HG03108 (cell line): ENCODE measurements around the gene MRPS27.

Experiments
- ATAC-seq: cut with Tn5 transposase; IDR thresholded peaks from one replicate; pipeline ENCODE4 v1.9.1; 2021; ENCODE audit warnings: moderate library complexity; ENCODE audit not compliant: unreplicated experiment

Gene MRPS27

DNA sequence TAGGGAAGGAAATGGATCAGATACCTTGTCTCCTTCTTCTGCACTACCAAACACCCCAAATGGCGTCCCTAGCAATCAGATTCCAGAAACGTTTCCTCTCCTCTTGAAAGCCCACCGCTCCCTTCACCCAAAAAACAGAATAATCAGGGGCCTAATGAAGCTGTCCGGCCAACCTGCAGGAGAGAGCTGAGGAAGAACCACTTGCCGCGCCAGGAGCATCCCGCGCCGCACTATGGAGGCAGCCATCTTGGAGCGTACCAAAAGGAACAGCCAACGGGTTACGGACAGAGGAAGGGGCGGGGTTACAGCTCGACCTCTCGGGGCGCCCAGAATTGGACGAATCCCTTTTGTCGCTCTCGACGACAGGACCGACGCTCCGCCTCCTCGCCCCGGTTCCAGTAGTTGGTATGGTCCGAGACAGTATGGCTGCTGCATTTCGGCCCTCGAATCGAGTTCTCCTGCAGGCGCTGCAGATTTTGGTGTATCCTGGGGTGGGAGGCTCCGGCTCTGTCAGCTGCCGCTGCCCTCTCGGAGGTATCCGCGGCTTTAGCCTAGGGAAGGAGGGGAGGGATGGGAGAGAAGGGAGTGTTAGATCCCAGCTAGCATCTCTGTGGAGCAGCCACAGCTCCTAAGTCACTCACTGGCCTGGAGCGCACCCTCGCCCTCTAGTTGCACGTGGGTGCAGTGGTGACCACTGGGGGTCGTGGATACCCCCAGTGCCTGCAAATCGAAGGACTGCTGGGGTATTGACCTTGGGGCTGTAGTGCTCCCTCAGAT, at the start of gene MRPS27, which contains the start of gene PTCD2:
MRPS27 (minus strand) TSS at position 265 of the 777 bp plus-strand sequence; CDS start at position 246, 19 bp downstream.
PTCD2 (plus strand) TSS at position 398 of the 777 bp plus-strand sequence; CDS start at position 408, 10 bp downstream.
- ATAC-seq = peak; percentile 99

DNA sequence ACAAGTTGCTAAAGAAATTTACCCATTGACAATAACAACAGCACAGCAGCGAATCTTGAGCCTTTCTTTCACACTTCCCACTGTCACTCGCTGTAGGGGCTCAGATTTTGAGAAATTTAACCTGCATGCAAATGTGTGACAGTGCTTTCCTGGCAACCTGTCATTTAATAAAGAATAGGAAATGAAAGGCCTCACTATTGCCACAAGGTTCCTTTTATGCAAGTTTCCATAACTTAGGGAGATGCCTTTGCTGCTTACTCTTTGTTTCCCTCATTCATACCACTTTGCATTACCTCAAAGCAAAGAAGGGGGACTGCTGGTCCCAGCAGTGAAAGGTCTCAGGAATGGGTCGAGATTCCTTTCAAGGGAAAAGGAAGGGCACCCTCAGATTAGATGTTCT, 49.7 kb upstream of the MRPS27 start:
- no peak for ATAC-seq

GRCh38 chr5:72369301-72369700, 49.3 kb upstream of the MRPS27 start:
- no peak for ATAC-seq

DNA sequence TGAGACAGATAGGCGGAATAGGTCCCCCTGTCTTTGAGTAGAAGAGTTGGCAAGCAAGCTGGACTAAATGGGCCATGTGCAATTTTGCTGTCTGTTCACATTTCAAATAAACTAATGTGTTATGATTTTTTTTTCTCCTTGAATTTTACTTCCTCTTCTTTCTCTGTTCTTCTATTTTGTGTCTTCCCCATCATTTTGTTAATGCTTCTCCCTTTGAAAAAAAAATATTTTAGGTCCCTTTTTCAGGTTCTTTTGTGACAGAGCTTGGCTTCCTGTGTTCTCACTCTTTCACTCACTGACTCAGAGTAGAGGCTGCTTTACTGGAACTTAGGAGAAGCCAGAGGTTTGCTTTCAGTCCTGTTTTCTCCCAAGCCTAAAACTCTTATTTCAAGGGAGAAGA, 48.2 kb upstream of the MRPS27 start:
- ATAC-seq = no peak

DNA sequence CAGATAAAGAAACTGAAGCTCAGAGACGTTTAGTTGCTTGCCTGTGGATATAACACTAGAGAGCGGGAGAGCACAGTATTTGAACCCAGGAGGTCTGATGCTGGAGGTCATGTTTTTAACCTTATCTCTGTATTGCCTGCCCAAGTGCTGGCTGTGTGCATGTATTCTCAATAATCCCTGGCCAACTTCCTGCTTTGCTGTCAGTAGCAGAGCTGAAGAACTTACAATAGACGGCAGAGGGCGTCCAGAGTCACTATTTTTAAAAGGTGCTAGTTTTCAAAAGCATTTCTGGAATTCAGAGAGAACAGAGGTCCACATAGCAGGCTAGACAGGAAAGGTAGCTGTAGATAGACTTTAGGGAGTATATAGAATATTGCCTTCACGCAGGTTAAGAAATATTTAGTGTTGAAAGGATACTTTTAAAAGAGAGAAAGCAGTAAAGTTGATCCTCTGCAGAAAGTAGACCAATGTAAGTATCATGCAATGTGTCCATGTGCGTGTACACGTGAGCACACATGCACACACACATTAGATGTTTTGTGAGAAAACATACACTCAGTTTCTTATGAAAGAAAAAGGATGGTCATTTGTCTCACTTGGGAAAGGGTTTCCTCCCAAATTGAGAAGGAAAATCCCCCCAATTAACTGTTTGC, 46.4 kb upstream of the MRPS27 start:
- ATAC-seq = no peak

- ATAC-seq = no peak
Observed at GRCh38 chr5:72364951-72365350, 44.9 kb upstream of the MRPS27 start.

GRCh38 chr5:72364171-72364570, 44.1 kb upstream of the MRPS27 start:
- no peak for ATAC-seq

GRCh38 chr5:72363166-72363802, 43.2 kb upstream of the MRPS27 start:
- no peak for ATAC-seq

DNA sequence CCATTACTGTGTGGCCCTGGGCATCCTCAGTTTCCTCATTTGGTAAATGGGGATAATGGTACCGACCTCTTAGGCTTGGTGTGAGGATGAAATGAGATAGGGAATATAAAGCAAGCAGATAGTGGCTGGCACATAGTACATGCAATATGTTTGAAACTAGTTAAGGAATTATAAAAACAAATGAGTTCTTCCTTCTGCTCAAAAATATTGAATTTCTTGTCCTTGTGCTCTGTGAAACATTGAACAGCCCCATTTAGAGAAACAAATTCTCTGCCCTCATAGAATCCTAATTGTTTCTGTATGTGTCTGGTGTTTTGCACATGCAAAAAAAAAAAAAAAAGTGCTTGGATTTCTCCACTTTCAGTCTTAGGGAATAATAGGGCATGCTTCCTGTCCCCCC, 39.8 kb upstream of the MRPS27 start:
- ATAC-seq = no peak

GRCh38 chr5:72358925-72359324, 38.9 kb upstream of the MRPS27 start:
- no peak for ATAC-seq

DNA sequence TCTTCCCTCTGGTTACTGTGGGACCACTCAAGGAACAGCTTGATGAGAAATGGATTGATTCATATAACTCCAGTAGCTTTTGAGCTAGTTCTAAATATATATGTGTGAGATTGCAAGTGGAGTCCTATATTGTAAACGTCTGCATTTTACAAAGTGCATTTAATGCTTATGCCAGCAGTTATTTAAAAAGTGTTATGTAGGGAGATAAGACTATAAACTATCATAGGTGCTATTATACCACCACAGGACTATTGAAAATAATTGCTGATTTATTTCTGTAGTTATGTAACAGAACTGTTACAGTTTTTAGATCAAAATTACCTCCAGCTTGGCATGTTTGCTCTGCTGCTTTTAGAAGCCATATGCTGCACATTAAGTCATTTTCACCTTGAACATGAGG, 36.3 kb upstream of the MRPS27 start:
- no peak for ATAC-seq

- no peak for ATAC-seq
Observed at GRCh38 chr5:72355706-72356299, 35.8 kb upstream of the MRPS27 start.

DNA sequence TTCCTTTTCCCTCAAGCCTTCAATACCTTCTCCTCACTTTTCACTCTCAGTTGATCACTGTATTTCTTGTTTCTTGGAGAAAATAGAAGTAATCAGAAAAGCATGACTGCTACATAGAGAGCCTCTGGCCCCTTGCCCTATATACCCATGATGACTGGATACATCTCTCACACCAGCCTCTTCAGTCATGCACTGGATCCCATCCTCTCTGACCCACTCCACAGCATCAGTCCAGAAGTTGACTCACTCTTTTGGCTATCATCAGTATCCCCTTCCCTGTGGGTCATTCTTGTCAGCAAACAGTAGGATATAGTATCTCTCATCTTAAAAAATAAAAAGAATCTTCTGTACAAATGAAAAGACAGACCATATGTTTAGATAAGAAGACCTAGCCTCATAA, 33.0 kb upstream of the MRPS27 start:
- ATAC-seq = no peak

DNA sequence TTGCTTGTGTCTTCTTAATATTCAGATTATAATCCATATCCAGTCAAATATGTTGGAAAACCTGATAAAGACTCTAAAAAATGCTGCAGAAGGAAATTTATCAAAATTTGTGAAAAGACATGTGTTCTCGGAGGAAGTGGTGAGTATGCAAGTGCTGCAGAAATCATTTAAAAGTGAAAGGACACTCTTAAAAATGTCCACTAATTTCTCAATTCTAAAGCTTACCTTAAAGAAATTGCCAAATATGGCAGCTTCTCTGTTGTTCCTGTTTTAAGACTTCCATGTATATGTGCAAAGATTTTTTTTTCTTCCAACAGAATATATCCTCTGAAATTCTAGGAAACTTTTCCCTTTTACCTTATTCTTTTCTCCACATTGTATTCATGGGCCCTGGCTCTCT, 32.6 kb upstream of the MRPS27 start:
- no peak for ATAC-seq

DNA sequence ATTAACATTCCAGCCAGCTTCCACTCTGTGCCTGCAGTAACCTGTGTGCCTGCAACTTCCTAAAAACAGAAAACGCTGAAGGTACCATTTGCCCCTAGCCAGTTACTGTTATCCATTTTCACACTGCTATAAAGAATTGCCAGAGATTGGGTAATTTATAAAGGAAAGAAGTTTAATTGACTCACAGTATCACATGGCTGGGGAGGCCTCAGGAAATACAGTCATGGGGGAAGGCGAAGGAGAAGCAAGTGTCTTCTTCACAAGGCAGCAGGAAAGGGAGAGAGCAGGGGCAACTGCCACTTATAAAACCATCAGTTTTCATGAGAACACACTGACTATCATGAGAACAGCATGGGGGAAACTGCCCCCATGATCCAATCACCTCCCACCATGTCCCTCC, 31.3 kb upstream of the MRPS27 start:
- no peak for ATAC-seq

DNA sequence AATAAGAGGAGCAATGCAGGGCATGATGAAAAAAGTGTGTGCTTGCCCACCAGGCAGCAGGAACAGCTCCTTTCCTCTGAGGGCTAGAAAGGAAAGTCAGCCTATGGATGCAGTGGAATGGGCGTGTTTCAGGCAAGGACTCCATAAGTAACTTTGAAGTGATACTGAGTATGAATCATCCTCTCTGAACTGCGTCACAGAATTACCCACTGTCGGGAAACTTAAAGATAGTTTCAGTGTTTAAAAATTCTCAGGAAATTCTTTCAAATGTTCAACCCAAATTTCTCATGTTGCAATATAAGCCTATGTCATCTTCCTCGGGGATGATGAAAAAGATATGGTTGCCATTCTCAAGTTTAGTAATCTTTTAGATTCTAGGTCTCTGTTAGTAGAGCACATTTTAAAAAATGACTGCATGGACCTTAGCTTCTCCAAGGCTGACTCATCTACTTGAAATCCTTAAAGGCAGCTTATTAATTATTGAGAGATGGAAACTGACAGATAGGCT, 27.8 kb upstream of the MRPS27 start:
- ATAC-seq = no peak

DNA sequence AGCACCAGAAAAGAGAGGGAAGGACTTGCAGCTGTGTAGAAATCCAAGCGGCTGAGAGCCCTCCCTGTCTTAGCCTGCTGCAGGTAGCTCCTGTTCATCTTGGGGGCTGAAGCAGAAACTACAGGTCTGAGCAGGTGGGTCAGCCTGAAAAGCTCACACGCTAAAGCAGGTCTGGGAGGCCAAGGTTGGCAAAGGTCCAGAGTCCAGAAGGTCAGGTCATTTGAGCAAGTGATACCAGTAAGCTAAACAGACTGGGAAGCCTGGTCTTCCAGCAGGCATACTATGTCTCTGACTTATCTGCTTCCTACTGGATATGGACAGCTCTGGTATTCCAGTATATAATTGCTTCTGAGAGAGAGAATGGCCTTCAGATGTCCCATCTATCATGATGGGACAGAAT, 26.4 kb upstream of the MRPS27 start:
- no peak for ATAC-seq

DNA sequence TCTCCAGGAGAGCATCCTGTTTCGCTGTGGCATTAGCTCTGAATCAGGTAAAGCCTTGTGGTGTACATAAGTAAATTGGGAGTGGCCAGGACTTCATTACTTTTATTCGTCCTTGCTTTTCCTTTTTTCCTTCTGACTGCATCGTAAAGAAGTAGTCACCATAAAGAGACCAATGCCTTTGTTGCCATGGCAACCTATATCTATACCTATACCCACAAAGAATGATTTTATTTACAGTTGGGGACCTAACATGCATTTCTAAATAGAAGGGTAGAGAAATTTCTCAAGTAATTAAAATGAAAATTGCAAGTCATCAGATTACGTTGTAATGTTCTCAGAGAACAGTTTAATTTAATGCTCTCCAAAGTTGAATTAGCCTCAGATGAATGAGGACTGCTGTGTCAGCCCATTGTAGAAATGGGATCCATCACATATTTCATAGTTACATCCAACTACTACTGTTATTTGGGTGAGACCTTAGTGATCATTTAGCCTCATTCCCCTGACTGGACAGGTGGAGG, 18.7 kb upstream of the MRPS27 start:
- ATAC-seq = no peak

DNA sequence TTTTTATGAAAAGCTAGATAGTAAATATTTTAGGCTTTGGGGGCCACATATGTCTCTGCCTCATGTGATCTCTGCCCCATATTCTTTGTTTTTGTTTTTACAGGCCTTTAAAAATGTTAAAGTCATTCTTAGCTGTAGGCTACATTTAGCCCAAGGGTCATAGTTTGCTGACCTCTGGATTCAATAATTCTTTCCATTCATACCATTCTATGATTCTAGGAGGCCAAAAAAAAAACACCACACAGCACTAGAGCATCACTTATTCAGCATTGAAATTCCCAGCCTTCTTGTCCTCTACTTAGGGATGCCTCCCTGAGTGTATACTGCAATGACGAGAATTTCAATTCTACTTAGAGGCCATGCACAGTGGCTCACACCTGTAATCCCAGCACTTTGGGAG, 17.1 kb upstream of the MRPS27 start:
- no peak for ATAC-seq

DNA sequence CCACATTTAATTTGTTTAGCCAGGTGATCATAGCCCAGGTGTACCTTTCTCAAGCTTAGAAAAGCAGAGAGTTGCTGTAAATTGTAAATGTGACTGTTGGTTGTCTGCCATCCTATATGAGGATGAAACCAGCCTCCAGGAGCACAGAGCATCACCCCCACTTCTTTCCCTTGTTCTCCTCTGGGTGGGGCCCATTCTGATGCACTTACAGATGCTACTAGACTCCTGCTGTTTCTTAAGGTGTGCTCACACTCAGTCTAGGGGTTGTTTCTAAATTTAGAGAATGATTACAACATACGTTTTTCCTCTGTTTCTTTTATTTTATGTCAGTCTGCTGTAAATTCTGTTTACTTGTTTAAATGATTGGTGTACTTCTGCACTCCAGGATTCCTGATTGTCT, 10.7 kb upstream of the MRPS27 start:
- no peak for ATAC-seq

GRCh38 chr5:72328172-72328571, 8.1 kb upstream of the MRPS27 start:
- ATAC-seq = no peak
